Measurements from ENCODE around the gene LEAP2. TPM values are rescaled to one million over a fixed set of nuclear protein-coding genes. Genes with fewer than 3 reads are reported as not detected.

Gene LEAP2
- total and polyA plus RNA-seq, 2 of the 8 experiments (the other 6 are each of a cell fraction or from before 2014, with no cell fraction given), result 1.8 to 2.9 TPM

- TF ChIP-seq RNF2 (IDR thresholded peaks at IDR 0.05; ENCODE audit: borderline replicate concordance, low read depth, low read length, missing control alignments, poor library complexity, severe bottlenecking) (peak; percentile 8), RXRA (IDR thresholded peaks at IDR 0.05; ENCODE audit: insufficient read depth, low read depth, low read length) (no peak), E2F6 (IDR thresholded peaks at IDR 0.05) (peak; percentile 79), NRF1 (IDR thresholded peaks at IDR 0.05; ENCODE audit: low read depth, low read length) (no peak), RFX5 (IDR thresholded peaks at IDR 0.05; ENCODE audit: borderline replicate concordance, low read depth, low read length) (no peak), EP300 (IDR thresholded peaks at IDR 0.05; ENCODE audit: borderline replicate concordance in 1 of 2, low read depth in 2 of 2, low read length in 2 of 2) (no peak), KDM1A (IDR thresholded peaks at IDR 0.05; ENCODE audit: borderline replicate concordance, low read length) (no peak), SIX5 (IDR thresholded peaks at IDR 0.05; ENCODE audit: low read depth, low read length) (no peak), TEAD4 (IDR thresholded peaks at IDR 0.05; ENCODE audit: low read depth, low read length) (no peak), ATF2 (IDR thresholded peaks at IDR 0.05; ENCODE audit: low read length) (no peak), CBX5 (IDR thresholded peaks at IDR 0.05; ENCODE audit: low read depth, low read length) (no peak), PHF8 (conservative IDR thresholded peaks at IDR 0.05; ENCODE audit: low read depth, low read length) (peak; percentile 34; the same call in 1 of the 2 replicates), CBX8 (IDR thresholded peaks at IDR 0.05; ENCODE audit: borderline replicate concordance, low read depth, low read length) (no peak), ZNF274 (IDR thresholded peaks at IDR 0.05; ENCODE audit: borderline replicate concordance, extremely low read depth, low read length) (no peak), NANOG (IDR thresholded peaks at IDR 0.05; ENCODE audit: insufficient read depth, low read depth, low read length, poor library complexity, severe bottlenecking) (no peak), KDM5A (IDR thresholded peaks at IDR 0.05; ENCODE audit: low read length) (no peak), KDM4A (IDR thresholded peaks at IDR 0.05; ENCODE audit: low read depth, low read length, severe bottlenecking) (peak; percentile 91), CREB1 (IDR thresholded peaks at IDR 0.05) (no peak), POLR2A (IDR thresholded peaks at IDR 0.05; ENCODE audit: control extremely low read depth in 1 of 2, low read depth in 2 of 2, low read length in 2 of 2) (peak in 1 of 2 experiments; percentile 36; a peak in 1 of 3 replicates), EGR1 (IDR thresholded peaks at IDR 0.05; ENCODE audit: borderline replicate concordance, low read depth, low read length) (no peak)
- TF ChIP-seq, protein P1, sequence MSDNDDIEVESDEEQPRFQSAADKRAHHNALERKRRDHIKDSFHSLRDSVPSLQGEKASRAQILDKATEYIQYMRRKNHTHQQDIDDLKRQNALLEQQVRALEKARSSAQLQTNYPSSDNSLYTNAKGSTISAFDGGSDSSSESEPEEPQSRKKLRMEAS (IDR thresholded peaks at IDR 0.05), result peak; percentile 6; the same call in 1 of the 2 replicates
Measured at GRCh38 chr5:132825033-132825833, 48.2 kb upstream of the LEAP2 start (continued).

Measured in H1 (cell line).